HG03442 (cell line): ENCODE measurements around the gene HMCN1.

Experiments used
- ATAC-seq: cut with Tn5 transposase; IDR thresholded peaks from one replicate; pipeline ENCODE4 v1.9.1; 2021; ENCODE audit warnings: mild to moderate bottlenecking, moderate library complexity; ENCODE audit not compliant: unreplicated experiment

The HMCN1 gene

GRCh38 chr1:185957441-185958363 lies 223.5 kb downstream of the HMCN1 start:
- ATAC-seq = no peak

- no peak for ATAC-seq
Observed at GRCh38 chr1:185960422-185961321, 226.5 kb downstream of the HMCN1 start.

- ATAC-seq = no peak
Observed at GRCh38 chr1:185961664-185962063, 227.5 kb downstream of the HMCN1 start.

GRCh38 chr1:185964946-185965345 lies 230.8 kb downstream of the HMCN1 start:
- no peak for ATAC-seq

GRCh38 chr1:185965870-185966269 lies 231.7 kb downstream of the HMCN1 start:
- no peak for ATAC-seq

- ATAC-seq = no peak
Observed at GRCh38 chr1:185966471-185966870, 232.3 kb downstream of the HMCN1 start.

GRCh38 chr1:185969028-185969427 lies 234.8 kb downstream of the HMCN1 start:
- ATAC-seq = no peak

GRCh38 chr1:185969524-185969991 lies 235.4 kb downstream of the HMCN1 start:
- ATAC-seq = no peak

GRCh38 chr1:185971688-185972087 lies 237.5 kb downstream of the HMCN1 start:
- no peak for ATAC-seq

- no peak for ATAC-seq
Observed at GRCh38 chr1:185972096-185972850, 238.1 kb downstream of the HMCN1 start.

GRCh38 chr1:185973645-185974044 lies 239.5 kb downstream of the HMCN1 start:
- no peak for ATAC-seq

- no peak for ATAC-seq
Observed at GRCh38 chr1:185974367-185975170, 240.4 kb downstream of the HMCN1 start.

- ATAC-seq = no peak
Observed at GRCh38 chr1:185980891-185981290, 246.7 kb downstream of the HMCN1 start.

GRCh38 chr1:185984113-185984836 lies 250.1 kb downstream of the HMCN1 start:
- ATAC-seq = no peak

- ATAC-seq = no peak
Observed at GRCh38 chr1:185987611-185988321, 253.6 kb downstream of the HMCN1 start.

GRCh38 chr1:185990565-185990964 lies 256.4 kb downstream of the HMCN1 start:
- ATAC-seq = no peak

GRCh38 chr1:185991266-185991665 lies 257.1 kb downstream of the HMCN1 start:
- ATAC-seq = no peak

- no peak for ATAC-seq
Observed at GRCh38 chr1:185996211-185996610, 262.0 kb downstream of the HMCN1 start.

GRCh38 chr1:185998391-185998790 lies 264.2 kb downstream of the HMCN1 start:
- no peak for ATAC-seq
